HUES6 (cell line): ENCODE data around the gene ACTN3.
"Not testable (repeated sequence)": the region's sequence is repeated elsewhere in the genome, so short reads cannot be mapped to it uniquely, and the experiment has no call there.

ENCODE experiments used
- H3K27ac ChIP-seq: 2 replicates; pipeline ENCODE4 v1.7.0; 2013; ENCODE audit warnings: low read depth, mild to moderate bottlenecking, low read length, inconsistent platforms
- H3K27me3 ChIP-seq: 2 replicates; pipeline ENCODE4 v1.6.1; 2013; ENCODE audit warnings: low read length; ENCODE audit not compliant: control insufficient read depth, insufficient read depth
- H3K36me3 ChIP-seq: 2 replicates; pipeline ENCODE4 v1.6.1; 2013; ENCODE audit warnings: low read length; ENCODE audit not compliant: control insufficient read depth, insufficient read depth
- H3K4me1 ChIP-seq: 2 replicates; pipeline ENCODE4 v1.6.1; 2013; ENCODE audit warnings: low read length; ENCODE audit not compliant: control insufficient read depth, insufficient read depth
- H3K4me3 ChIP-seq: 2 replicates; pipeline ENCODE4 v1.5.1; 2013; ENCODE audit warnings: low read depth, low read length
- H3K9ac ChIP-seq: one replicate; pipeline ENCODE4 v1.6.1; 2013; ENCODE audit warnings: mild to moderate bottlenecking, low read length
- H3K9me3 ChIP-seq: 2 replicates; pipeline ENCODE4 v1.6.1; 2013; ENCODE audit warnings: low read depth, low read length; ENCODE audit not compliant: control insufficient read depth, insufficient read depth

The ACTN3 gene

GRCh38 chr11:66566221-66566620, 19.5 kb downstream of the ACTN3 start:
- Histone ChIP-seq H3K4me3 (no peak overlapping the region), H3K27ac (no peak overlapping the region), H3K9ac (no peak overlapping the region), H3K9me3 (no peaks in the 10 kb centered on the region), H3K27me3 (no peaks in the 10 kb centered on the region; the same call in 1 of the 2 replicates), H3K4me1 (peaks cover 25% of the 10 kb centered on the region), H3K36me3 (peaks cover 37% of the 10 kb centered on the region)

- H3K9ac ChIP-seq: no peak overlapping the region
- peaks cover 32% of the 10 kb centered on the region for H3K4me1 ChIP-seq
- no peaks in the 10 kb centered on the region; the same call in 1 of the 2 replicates for H3K27me3 ChIP-seq
- H3K36me3 ChIP-seq: peaks cover 22% of the 10 kb centered on the region
- H3K27ac ChIP-seq: no peak overlapping the region
- H3K4me3 ChIP-seq: peak overlapping the region; percentile 43; the same call in 1 of the 2 replicates
- no peaks in the 10 kb centered on the region for H3K9me3 ChIP-seq
Measured at GRCh38 chr11:66567787-66568123, 21.1 kb downstream of the ACTN3 start.

GRCh38 chr11:66568124-66568916, 21.6 kb downstream of the ACTN3 start, which contains the start of gene CTSF:
CTSF (minus strand) TSS chr11:66568606; CDS start chr11:66568486, 120 bp downstream.
- peak within 1 kb of the TSS; percentile 3 for H3K9ac ChIP-seq
- H3K4me1 ChIP-seq: peaks cover 34% of the 10 kb centered on the region
- no peaks in the 10 kb centered on the region for H3K9me3 ChIP-seq
- peak within 1 kb of the TSS; percentile 4; the same call in 1 of the 2 replicates for H3K27ac ChIP-seq
- H3K4me3 ChIP-seq: peak within 1 kb of the TSS; percentile 43; the same call in 1 of the 2 replicates
- H3K27me3 ChIP-seq: no peaks in the 10 kb centered on the region; the same call in 1 of the 2 replicates
- H3K36me3 ChIP-seq: peaks cover 16% of the 10 kb centered on the region

DNA sequence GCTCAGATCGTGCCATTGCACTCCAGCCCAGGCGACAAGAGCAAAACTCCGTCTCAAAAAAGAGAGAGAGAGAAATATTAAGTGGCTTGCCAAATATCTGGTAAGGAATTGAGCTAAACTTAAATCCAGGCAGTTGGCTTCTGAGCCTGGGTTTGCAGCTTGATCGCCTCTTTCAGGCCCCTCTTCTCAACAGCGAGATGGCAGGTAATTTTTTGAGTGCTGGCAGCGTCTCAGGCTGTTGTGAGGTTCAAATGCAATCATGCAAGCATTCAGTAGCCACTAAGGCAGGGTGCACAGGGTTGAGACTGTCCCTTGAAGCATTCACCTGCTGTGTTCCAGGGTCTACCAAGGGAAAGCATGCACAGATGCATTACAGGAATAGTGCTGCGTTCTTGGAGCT, 22.4 kb downstream of the ACTN3 start:
- Histone ChIP-seq H3K27me3 (no peaks in the 10 kb centered on the region; the same call in 1 of the 2 replicates), H3K4me1 (peaks cover 34% of the 10 kb centered on the region), H3K4me3 (no peak overlapping the region), H3K36me3 (peaks cover 9% of the 10 kb centered on the region), H3K9me3 (no peaks in the 10 kb centered on the region), H3K27ac (peak overlapping the region; percentile 4; the same call in 1 of the 2 replicates), H3K9ac (peak overlapping the region; percentile 3)

- Histone ChIP-seq H3K9ac (peak overlapping the region; percentile 67), H3K27ac (peak overlapping the region; percentile 88), H3K36me3 (0 out of 2 replicates have a peak, but pooled peaks cover 6% of the 10 kb centered on the region), H3K9me3 (no peaks in the 10 kb centered on the region), H3K4me3 (no peak overlapping the region), H3K27me3 (no peaks in the 10 kb centered on the region; the same call in 1 of the 2 replicates), H3K4me1 (peaks cover 34% of the 10 kb centered on the region)
Measured at GRCh38 chr11:66570079-66570849, 23.6 kb downstream of the ACTN3 start.

DNA sequence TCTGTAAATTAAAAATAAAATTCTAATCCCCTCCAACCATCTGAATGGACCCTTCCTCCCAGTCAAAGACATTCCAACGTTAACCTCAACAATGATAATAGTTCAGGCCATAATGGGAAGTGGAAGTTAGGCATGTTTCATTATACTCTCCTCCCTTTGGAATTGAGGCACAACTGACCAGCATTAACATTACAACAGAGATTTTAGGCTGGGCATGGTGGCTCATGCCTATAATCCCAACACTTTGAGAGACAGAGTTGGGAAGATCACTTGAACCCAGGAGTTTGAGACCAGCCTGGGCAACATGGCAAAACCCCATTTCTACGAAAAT, 24.1 kb downstream of the ACTN3 start:
- H3K4me1 ChIP-seq: peaks cover 34% of the 10 kb centered on the region
- 0 out of 2 replicates have a peak overlapping the region, but pooled peaks have one; percentile 2 for H3K4me3 ChIP-seq
- H3K27me3 ChIP-seq: no peaks in the 10 kb centered on the region; the same call in 1 of the 2 replicates
- peak overlapping the region; percentile 67 for H3K9ac ChIP-seq
- H3K36me3 ChIP-seq: peaks cover 3% of the 10 kb centered on the region; the same call in 1 of the 2 replicates
- peak overlapping the region; percentile 88 for H3K27ac ChIP-seq
- H3K9me3 ChIP-seq: no peaks in the 10 kb centered on the region

DNA sequence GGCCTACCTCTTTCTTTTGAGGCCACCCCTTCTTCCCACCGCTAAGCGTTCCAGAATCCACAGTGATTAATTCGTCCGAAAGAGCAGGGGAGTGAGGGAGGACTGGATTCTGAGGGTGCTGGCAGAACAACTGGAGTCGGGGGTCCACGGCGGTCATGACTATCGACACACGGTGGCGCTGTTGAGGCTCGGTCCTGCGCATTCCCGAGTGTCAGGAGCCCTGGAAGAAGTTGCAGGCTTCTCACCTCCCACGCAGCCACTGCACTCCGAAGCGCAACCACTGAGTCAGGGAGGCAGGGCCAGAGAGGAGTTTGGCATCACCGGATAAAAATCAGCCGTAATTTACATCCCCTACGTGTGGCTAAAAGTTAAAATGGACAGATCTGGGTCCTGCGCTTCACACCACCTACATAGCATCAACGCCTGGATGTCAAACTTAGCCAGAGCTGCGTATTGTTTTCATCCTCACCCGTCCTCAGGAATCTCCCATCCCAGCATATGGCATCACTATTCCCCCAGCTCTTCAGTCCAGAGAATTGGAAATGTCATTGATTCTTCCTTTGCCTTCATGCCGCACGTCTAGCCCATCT, 32.4 kb downstream of the ACTN3 start:
- H3K4me1 ChIP-seq: no peaks in the 10 kb centered on the region
- H3K9ac ChIP-seq: no peak overlapping the region
- no peak overlapping the region for H3K27ac ChIP-seq
- peaks cover 15% of the 10 kb centered on the region for H3K9me3 ChIP-seq
- H3K4me3 ChIP-seq: no peak overlapping the region
- H3K36me3 ChIP-seq: peaks cover 48% of the 10 kb centered on the region; the same call in 1 of the 2 replicates
- no peaks in the 10 kb centered on the region; the same call in 1 of the 2 replicates for H3K27me3 ChIP-seq

- Histone ChIP-seq H3K9ac (no peak overlapping the region), H3K36me3 (peaks cover 49% of the 10 kb centered on the region; the same call in 1 of the 2 replicates), H3K4me1 (no peaks in the 10 kb centered on the region), H3K27ac (no peak overlapping the region), H3K4me3 (no peak overlapping the region), H3K9me3 (peaks cover 15% of the 10 kb centered on the region), H3K27me3 (no peaks in the 10 kb centered on the region; the same call in 1 of the 2 replicates)
Measured at GRCh38 chr11:66580803-66581202, 34.1 kb downstream of the ACTN3 start.

DNA sequence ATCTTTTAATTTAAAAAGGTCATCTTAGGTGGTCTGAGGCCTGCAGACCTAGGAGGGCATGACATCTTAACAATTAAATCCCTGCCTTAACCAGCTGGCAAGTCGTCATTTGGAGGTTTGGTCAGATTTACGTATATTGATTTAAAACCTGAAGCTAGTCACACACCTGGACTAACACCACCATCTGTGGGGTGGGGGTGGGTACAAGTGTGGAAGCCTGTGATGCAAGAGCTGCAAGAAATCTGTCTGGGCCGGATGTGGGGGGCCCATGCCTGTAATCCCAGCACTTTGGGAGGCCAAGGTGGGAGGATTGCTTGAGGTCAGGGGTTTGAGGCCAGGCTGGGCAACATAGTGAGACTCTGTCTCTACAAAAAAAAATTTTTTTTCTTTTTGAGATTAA, 34.6 kb downstream of the ACTN3 start:
- Histone ChIP-seq H3K4me3 (no peak overlapping the region), H3K36me3 (peaks cover 53% of the 10 kb centered on the region; the same call in 1 of the 2 replicates), H3K27ac (no peak overlapping the region), H3K27me3 (no peaks in the 10 kb centered on the region; the same call in 1 of the 2 replicates), H3K4me1 (no peaks in the 10 kb centered on the region), H3K9ac (no peak overlapping the region), H3K9me3 (peaks cover 20% of the 10 kb centered on the region)

DNA sequence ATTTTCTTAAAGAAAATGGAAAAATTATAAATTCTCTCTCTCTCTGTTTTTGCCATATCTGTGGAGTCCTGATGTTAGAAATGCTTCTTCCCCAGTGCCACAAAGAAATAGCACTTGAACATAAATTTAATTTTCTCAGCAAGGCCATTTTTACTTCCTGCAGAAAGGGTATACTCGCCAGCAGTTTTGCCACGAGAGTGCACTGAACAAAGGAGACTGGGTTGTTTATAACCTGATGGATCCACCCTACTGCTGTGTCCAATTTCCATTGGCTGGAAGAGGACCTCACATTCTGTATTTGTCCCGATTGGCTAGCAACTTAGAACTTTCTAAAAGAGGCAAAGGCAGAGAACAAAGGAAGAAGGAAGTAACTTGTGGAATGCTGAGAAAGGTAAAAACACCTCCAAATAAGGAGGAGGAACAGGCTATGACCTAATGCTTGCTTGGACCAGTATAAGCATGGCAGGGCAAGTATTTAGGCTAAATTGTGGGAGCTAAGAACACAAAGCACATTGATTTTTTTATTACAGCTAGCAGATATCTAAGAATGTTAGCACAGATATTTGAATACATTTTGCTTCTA, 36.0 kb downstream of the ACTN3 start:
- not testable (repeated sequence) for H3K4me3 ChIP-seq, H3K4me1 ChIP-seq, H3K27me3 ChIP-seq
- Histone ChIP-seq H3K36me3 (peaks cover 48% of the 10 kb centered on the region; the same call in 1 of the 2 replicates), H3K9me3 (peaks cover 23% of the 10 kb centered on the region), H3K27ac (peak overlapping the region; percentile 81; the same call in 1 of the 2 replicates), H3K9ac (peak overlapping the region; percentile 45)
